Measurements from ENCODE around the gene ANK2. TPM values are rescaled to one million over a fixed set of nuclear protein-coding genes. Genes with fewer than 3 reads are reported as not detected.

ANK2 gene
- total and polyA plus RNA-seq, 2 experiments from 2014 or later = 10.9 to 25.9 TPM

GRCh38 chr4:113317523-113317922, 268.1 kb downstream of the ANK2 start:
- TF ChIP-seq EZH2 (IDR thresholded peaks at IDR 0.05; ENCODE audit: insufficient read depth, poor library complexity, severe bottlenecking) = no peak
- TF ChIP-seq EZH2phosphoT487 (IDR thresholded peaks at IDR 0.05; ENCODE audit: insufficient read depth, low read depth) = no peak
- Histone ChIP-seq H4K20me1 (ENCODE audit: insufficient read depth) (no peaks in the 10 kb centered on the region), H3K9ac (no peak overlapping the region), H3K4me2 (ENCODE audit: unreplicated experiment) (no peak overlapping the region), H3K4me1 (ENCODE audit: insufficient read depth) (no peaks in the 10 kb centered on the region), H3K36me3 (ENCODE audit: low read depth) (no peaks in the 10 kb centered on the region; the same call in 1 of the 2 replicates), H3K27ac (no peak overlapping the region), H3K9me3 (ENCODE audit: low read depth) (no peaks in the 10 kb centered on the region), H3F3A (ENCODE audit: insufficient read depth) (no peaks in the 10 kb centered on the region), H3K4me3 (no peak overlapping the region), H3K9me2 (ENCODE audit: insufficient read depth) (no peaks in the 10 kb centered on the region), H2AFZ (no peak overlapping the region), H3K79me2 (ENCODE audit: insufficient read depth) (no peaks in the 10 kb centered on the region), H3K27me3 (replicated peaks; ENCODE audit: insufficient read depth) (no peaks in the 10 kb centered on the region)
- in situ Hi-C loops (cut with MboI) = no loop called here
- no peak for DNase-seq
- 90 to 93% methylated on average over 5 of the region's 5 CpGs for WGBS, 2 experiments (ENCODE audit: low coverage in 1 of 2, low lambda C conversion rate in 2 of 2, missing lambda C conversion rate in 2 of 2)

- H2AFZ ChIP-seq = no peak overlapping the region
- no peaks in the 10 kb centered on the region for H3K9me2 ChIP-seq (ENCODE audit: insufficient read depth)
- H3K4me3 ChIP-seq = no peak overlapping the region
- no peaks in the 10 kb centered on the region for H3F3A ChIP-seq (ENCODE audit: insufficient read depth)
- H3K4me1 ChIP-seq (ENCODE audit: insufficient read depth) = peaks cover 7% of the 10 kb centered on the region; the same call in 1 of the 2 replicates
- H3K27ac ChIP-seq = no peak overlapping the region
- WGBS, 2 experiments (ENCODE audit: low coverage in 1 of 2, low lambda C conversion rate in 2 of 2, missing lambda C conversion rate in 2 of 2) = 89 to 90% methylated on average over 5 of the region's 5 CpGs
- H3K27me3 ChIP-seq (replicated peaks; ENCODE audit: insufficient read depth) = no peaks in the 10 kb centered on the region
- H3K9me3 ChIP-seq (ENCODE audit: low read depth) = no peaks in the 10 kb centered on the region
- TF ChIP-seq EZH2phosphoT487 (IDR thresholded peaks at IDR 0.05; ENCODE audit: insufficient read depth, low read depth) (no peak), EZH2 (IDR thresholded peaks at IDR 0.05; ENCODE audit: insufficient read depth, poor library complexity, severe bottlenecking) (no peak)
- in situ Hi-C loops (cut with MboI) = no loop called here
- no peaks in the 10 kb centered on the region; the same call in 1 of the 2 replicates for H3K36me3 ChIP-seq (ENCODE audit: low read depth)
- no peak overlapping the region for H3K4me2 ChIP-seq (ENCODE audit: unreplicated experiment)
- DNase-seq = no peak
- H3K9ac ChIP-seq = no peak overlapping the region
- H3K79me2 ChIP-seq (ENCODE audit: insufficient read depth) = no peaks in the 10 kb centered on the region
- H4K20me1 ChIP-seq (ENCODE audit: insufficient read depth) = no peaks in the 10 kb centered on the region
These were observed 273.3 kb downstream of the ANK2 start for GRCh38 chr4:113322736-113323135.

GRCh38 chr4:113325876-113326615, 276.6 kb downstream of the ANK2 start:
- Histone ChIP-seq H3K79me2 (ENCODE audit: insufficient read depth) (no peaks in the 10 kb centered on the region), H4K20me1 (ENCODE audit: insufficient read depth) (no peaks in the 10 kb centered on the region), H3K4me3 (no peak overlapping the region), H3F3A (ENCODE audit: insufficient read depth) (no peaks in the 10 kb centered on the region), H3K9me2 (ENCODE audit: insufficient read depth) (no peaks in the 10 kb centered on the region), H3K9ac (no peak overlapping the region), H3K27ac (no peak overlapping the region), H3K9me3 (ENCODE audit: low read depth) (no peaks in the 10 kb centered on the region), H3K4me1 (ENCODE audit: insufficient read depth) (peaks cover 7% of the 10 kb centered on the region; the same call in 1 of the 2 replicates), H3K36me3 (ENCODE audit: low read depth) (no peaks in the 10 kb centered on the region; the same call in 1 of the 2 replicates), H3K4me2 (ENCODE audit: unreplicated experiment) (no peak overlapping the region), H3K27me3 (replicated peaks; ENCODE audit: insufficient read depth) (no peaks in the 10 kb centered on the region), H2AFZ (no peak overlapping the region)
- in situ Hi-C loops (cut with MboI) = no loop called here
- TF ChIP-seq EZH2 (IDR thresholded peaks at IDR 0.05; ENCODE audit: insufficient read depth, poor library complexity, severe bottlenecking) (no peak), EZH2phosphoT487 (IDR thresholded peaks at IDR 0.05; ENCODE audit: insufficient read depth, low read depth) (no peak)
- WGBS, 2 experiments (ENCODE audit: low coverage in 1 of 2, low lambda C conversion rate in 2 of 2, missing lambda C conversion rate in 2 of 2) = 81 to 86% methylated on average over 5 of the region's 5 CpGs
- DNase-seq = peak; percentile 49

GRCh38 chr4:113327494-113327893, 278.0 kb downstream of the ANK2 start:
- Histone ChIP-seq H3K79me2 (ENCODE audit: insufficient read depth) (no peaks in the 10 kb centered on the region), H3K4me2 (ENCODE audit: unreplicated experiment) (no peak overlapping the region), H3K36me3 (ENCODE audit: low read depth) (no peaks in the 10 kb centered on the region), H3K27me3 (replicated peaks; ENCODE audit: insufficient read depth) (no peaks in the 10 kb centered on the region), H3K4me3 (no peak overlapping the region), H3F3A (ENCODE audit: insufficient read depth) (no peaks in the 10 kb centered on the region), H3K9me2 (ENCODE audit: insufficient read depth) (no peaks in the 10 kb centered on the region), H2AFZ (no peak overlapping the region), H3K9ac (no peak overlapping the region), H3K27ac (no peak overlapping the region), H3K9me3 (ENCODE audit: low read depth) (no peaks in the 10 kb centered on the region), H3K4me1 (ENCODE audit: insufficient read depth) (peaks cover 7% of the 10 kb centered on the region; the same call in 1 of the 2 replicates), H4K20me1 (ENCODE audit: insufficient read depth) (no peaks in the 10 kb centered on the region)
- in situ Hi-C loops (cut with MboI) = no loop called here
- DNase-seq = peak; percentile 13
- TF ChIP-seq EZH2 (IDR thresholded peaks at IDR 0.05; ENCODE audit: insufficient read depth, poor library complexity, severe bottlenecking) (no peak), EZH2phosphoT487 (IDR thresholded peaks at IDR 0.05; ENCODE audit: insufficient read depth, low read depth) (no peak)
- WGBS, 2 experiments (ENCODE audit: low coverage in 1 of 2, low lambda C conversion rate in 2 of 2, missing lambda C conversion rate in 2 of 2) = 81 to 82% methylated on average over 4 of the region's 4 CpGs

All from GM23248 (cell line).